Liver (tissue), 9 donors: Measurements from ENCODE around the gene CSMD2. TPM values are rescaled to one million over a fixed set of nuclear protein-coding genes. Genes with fewer than 3 reads are reported as not detected.

Experiments used
- DNase-seq: peaks from one replicate; pipeline ENCODE4 v3.0.0-alpha.2; 2017; ENCODE audit warnings: low spot score
- H3K27ac ChIP-seq, 2 donors: one replicate each; pipeline ENCODE4 v1.7.0; 2013; ENCODE audit warnings: inconsistent platforms in 2 of 2, low read length in 2 of 2, control low read depth in 1 of 2, low read depth in 1 of 2, mild to moderate bottlenecking in 1 of 2
- H3K27me3 ChIP-seq, 4 donors: one replicate each; pipeline versions ENCODE4 v1.6.1 to v1.7.0; 2013; ENCODE audit warnings: low read length in 3 of 4, inconsistent platforms in 1 of 4, mild to moderate bottlenecking in 1 of 4, moderate library complexity in 1 of 4; ENCODE audit not compliant: control insufficient read depth in 4 of 4, insufficient read depth in 4 of 4
- H3K36me3 ChIP-seq, 4 donors: one replicate each; pipeline versions ENCODE4 v1.6.1 to v1.7.0; 2013; ENCODE audit warnings: low read length in 3 of 4, mild to moderate bottlenecking in 3 of 4, low read depth in 1 of 4, moderate library complexity in 1 of 4; ENCODE audit not compliant: control insufficient read depth in 4 of 4, insufficient read depth in 3 of 4
- H3K4me1 ChIP-seq, 4 donors: one replicate each; pipeline versions ENCODE4 v1.6.1 to v1.7.0; 2013; ENCODE audit warnings: low read length in 3 of 4, mild to moderate bottlenecking in 3 of 4, moderate library complexity in 1 of 4; ENCODE audit not compliant: control insufficient read depth in 4 of 4, insufficient read depth in 4 of 4
- H3K4me3 ChIP-seq, 3 donors: one replicate each; pipeline versions ENCODE4 v1.6.1 to v1.7.0; 2013; ENCODE audit warnings: low read length in 3 of 3, control low read depth in 1 of 3, low read depth in 1 of 3, mild to moderate bottlenecking in 1 of 3
- H3K9ac ChIP-seq, 2 donors: one replicate each; pipeline ENCODE4 v1.7.0; 2013; ENCODE audit warnings: low read length in 2 of 2, mild to moderate bottlenecking in 2 of 2, moderate library complexity in 2 of 2, control low read depth in 1 of 2, low read depth in 1 of 2
- H3K9me3 ChIP-seq, 4 donors: one replicate each; pipeline versions ENCODE4 v1.6.1 to v1.7.0; 2013; ENCODE audit warnings: low read length in 3 of 4; ENCODE audit not compliant: control insufficient read depth in 4 of 4
- ATF3 ChIP-seq: IDR thresholded peaks from 2 replicates; pipeline ENCODE4 v1.6.1; 2016; ENCODE audit warnings: antibody characterized with exemption
- CTCF ChIP-seq: fragments of 150-350 bp; IDR thresholded peaks from 2 replicates; pipeline ENCODE4 v1.5.1; 2017; ENCODE audit warnings: improper control_type of control experiment, low read depth, low read length; ENCODE audit not compliant: missing input control
- EGR1 ChIP-seq, 2 donors: IDR thresholded peaks; 2 replicates each; pipeline ENCODE4 v1.6.1; 2016 to 2018; ENCODE audit warnings: antibody characterized with exemption in 2 of 2, low read depth in 2 of 2
- FOXA2 ChIP-seq: IDR thresholded peaks from 2 replicates; pipeline ENCODE4 v1.6.1; 2016; ENCODE audit warnings: antibody characterized with exemption
- GABPA ChIP-seq, 2 donors: IDR thresholded peaks in 1 of 2; conservative IDR thresholded peaks in 1 of 2; 2 replicates each; pipeline ENCODE4 v1.6.1; 2016; ENCODE audit warnings: antibody characterized with exemption in 2 of 2, mild to moderate bottlenecking in 1 of 2, moderate library complexity in 1 of 2
- HNF4A ChIP-seq, 2 donors: conservative IDR thresholded peaks; 2 replicates each; pipeline ENCODE4 v1.6.1; 2016; ENCODE audit warnings: antibody characterized with exemption in 2 of 2, mild to moderate bottlenecking in 2 of 2
- HNF4G ChIP-seq: IDR thresholded peaks from 2 replicates; pipeline ENCODE4 v1.6.1; 2016; ENCODE audit warnings: antibody characterized with exemption
- JUND ChIP-seq, 2 donors: IDR thresholded peaks; 2 replicates each; pipeline ENCODE4 v1.6.1; 2016; ENCODE audit warnings: antibody characterized with exemption in 2 of 2
- MAX ChIP-seq: IDR thresholded peaks from 2 replicates; pipeline ENCODE4 v1.6.1; 2016; ENCODE audit warnings: antibody characterized with exemption
- NR2F2 ChIP-seq: IDR thresholded peaks from 2 replicates; pipeline ENCODE4 v1.6.1; 2016; ENCODE audit warnings: antibody characterized with exemption
- RAD21 ChIP-seq, 2 donors: IDR thresholded peaks; 2 replicates each; pipeline ENCODE4 v1.6.1; 2016; ENCODE audit warnings: antibody characterized with exemption in 2 of 2, mild to moderate bottlenecking in 2 of 2
- REST ChIP-seq: IDR thresholded peaks from 2 replicates; pipeline ENCODE4 v1.6.1; 2016; ENCODE audit warnings: antibody characterized with exemption, mild to moderate bottlenecking
- RXRA ChIP-seq, 2 donors: IDR thresholded peaks; 2 replicates each; pipeline ENCODE4 v1.6.1; 2017 to 2018; ENCODE audit warnings: antibody characterized with exemption in 2 of 2, mild to moderate bottlenecking in 1 of 2
- SP1 ChIP-seq: IDR thresholded peaks from 2 replicates; pipeline ENCODE4 v1.6.1; 2018; ENCODE audit warnings: antibody characterized with exemption, mild to moderate bottlenecking
- TAF1 ChIP-seq: conservative IDR thresholded peaks from 2 replicates; pipeline ENCODE4 v1.6.1; 2016; ENCODE audit warnings: antibody characterized with exemption, mild to moderate bottlenecking
- YY1 ChIP-seq: IDR thresholded peaks from 2 replicates; pipeline ENCODE4 v1.6.1; 2016; ENCODE audit warnings: antibody characterized with exemption, mild to moderate bottlenecking
- ZBTB33 ChIP-seq: IDR thresholded peaks from 2 replicates; pipeline ENCODE4 v1.6.1; 2016; ENCODE audit warnings: antibody characterized with exemption
- WGBS: extraction: QIAGEN DNeasy Blood & Tissue Kit; methylation state at CpG from one replicate; pipeline ENCODE4 v1.1.7; 2013; 5-methylcytosine and 5-hydroxymethylcytosine counted together
- polyA plus RNA-seq, 2 donors: library from polyadenylated mRNA; stranded (reverse) in 1 of 2; unstranded in 1 of 2; fragments of 200-250 nt in 1 of 2; fragments of >200 nt in 1 of 2; fragmentation: Nextera tagmentation in 1 of 2; extraction: Ambion mirVana in 1 of 2; gene quantifications; one replicate each; pipeline versions ENCODE4 v1.2.1 to v1.2.3, GENCODE V29; 2013 to 2015
- total RNA-seq, 2 donors: library from RNA; depleted of rRNA; stranded (reverse); fragments of >200 nt; gene quantifications; one replicate each; pipeline ENCODE4 v1.2.3, GENCODE V29; 2014
- donor health status: healthy.
- donor health status: healthy.
- donor health status: healthy.
- donor health status: healthy.
- donor health status: healthy.

The CSMD2 gene
- total and polyA plus RNA-seq, 4 donors: 0.08 to 0.09 TPM; not detected in 2

- H3K27me3 ChIP-seq: no peaks in the 10 kb centered on the region
- H3K9ac ChIP-seq: no peak overlapping the region
- TF ChIP-seq RAD21 (IDR thresholded peaks at IDR 0.05) (no peak), GABPA (IDR thresholded peaks at IDR 0.05 in 1 of 2, conservative IDR thresholded peaks at IDR 0.05 in 1 of 2) (no peak), HNF4A (conservative IDR thresholded peaks at IDR 0.05) (no peak), SP1 (no peak)
- no peaks in the 10 kb centered on the region for H3K36me3 ChIP-seq
- H3K9me3 ChIP-seq: no peaks in the 10 kb centered on the region
- no peaks in the 10 kb centered on the region for H3K4me1 ChIP-seq
- H3K4me3 ChIP-seq: no peak overlapping the region
- H3K27ac ChIP-seq: no peak overlapping the region
- WGBS: 79% methylated on average over 2 of the region's 2 CpGs
- DNase-seq: no peak
These were observed 292.3 kb downstream of the CSMD2 start for GRCh38 chr1:33872683-33873082.

GRCh38 chr1:33872275-33872674 lies 292.8 kb downstream of the CSMD2 start:
- Histone ChIP-seq H3K9me3 (no peaks in the 10 kb centered on the region), H3K9ac (no peak overlapping the region), H3K4me1 (no peaks in the 10 kb centered on the region), H3K4me3 (no peak overlapping the region), H3K27ac (no peak overlapping the region), H3K36me3 (no peaks in the 10 kb centered on the region), H3K27me3 (no peaks in the 10 kb centered on the region)
- TF ChIP-seq HNF4G (no peak), SP1 (no peak), JUND (IDR thresholded peaks at IDR 0.05) (no peak), YY1 (no peak), NR2F2 (no peak), RXRA (IDR thresholded peaks at IDR 0.05) (no peak), ZBTB33 (no peak), GABPA (IDR thresholded peaks at IDR 0.05 in 1 of 2, conservative IDR thresholded peaks at IDR 0.05 in 1 of 2) (no peak), TAF1 (no peak), MAX (no peak), EGR1 (IDR thresholded peaks at IDR 0.05; ENCODE audit: low read depth in 2 of 2) (no peak), FOXA2 (no peak), ATF3 (no peak), CTCF (no peak)
- DNase-seq: no peak

- 91% methylated on average over 1 of the region's 1 CpG for WGBS
- Histone ChIP-seq H3K27me3 (peaks cover 0 to 1% (median 0%) of the 10 kb centered on the region in 4 donors), H3K9me3 (no peaks in the 10 kb centered on the region), H3K4me1 (no peaks in the 10 kb centered on the region), H3K36me3 (no peaks in the 10 kb centered on the region), H3K27ac (no peak overlapping the region), H3K4me3 (no peak overlapping the region), H3K9ac (no peak overlapping the region)
- no peak for DNase-seq
- no peak for TF ChIP-seq HNF4G
- no peak for TF ChIP-seq EGR1 (IDR thresholded peaks at IDR 0.05; ENCODE audit: low read depth in 2 of 2)
- TF ChIP-seq CTCF: no peak
- TF ChIP-seq TAF1: no peak
- TF ChIP-seq RXRA (IDR thresholded peaks at IDR 0.05): no peak
- TF ChIP-seq NR2F2: no peak
- TF ChIP-seq REST: no peak
- no peak for TF ChIP-seq JUND (IDR thresholded peaks at IDR 0.05)
- TF ChIP-seq MAX: no peak
- no peak for TF ChIP-seq FOXA2
These were observed 297.3 kb downstream of the CSMD2 start for GRCh38 chr1:33867684-33868083.
